ENCODE data around the gene L3MBTL4. TPM values are rescaled to one million over a fixed set of nuclear protein-coding genes. Genes with fewer than 3 reads are reported as not detected.

L3MBTL4 gene
- total RNA-seq, 1 experiment from 2014 or later = 0.87 TPM

DNA sequence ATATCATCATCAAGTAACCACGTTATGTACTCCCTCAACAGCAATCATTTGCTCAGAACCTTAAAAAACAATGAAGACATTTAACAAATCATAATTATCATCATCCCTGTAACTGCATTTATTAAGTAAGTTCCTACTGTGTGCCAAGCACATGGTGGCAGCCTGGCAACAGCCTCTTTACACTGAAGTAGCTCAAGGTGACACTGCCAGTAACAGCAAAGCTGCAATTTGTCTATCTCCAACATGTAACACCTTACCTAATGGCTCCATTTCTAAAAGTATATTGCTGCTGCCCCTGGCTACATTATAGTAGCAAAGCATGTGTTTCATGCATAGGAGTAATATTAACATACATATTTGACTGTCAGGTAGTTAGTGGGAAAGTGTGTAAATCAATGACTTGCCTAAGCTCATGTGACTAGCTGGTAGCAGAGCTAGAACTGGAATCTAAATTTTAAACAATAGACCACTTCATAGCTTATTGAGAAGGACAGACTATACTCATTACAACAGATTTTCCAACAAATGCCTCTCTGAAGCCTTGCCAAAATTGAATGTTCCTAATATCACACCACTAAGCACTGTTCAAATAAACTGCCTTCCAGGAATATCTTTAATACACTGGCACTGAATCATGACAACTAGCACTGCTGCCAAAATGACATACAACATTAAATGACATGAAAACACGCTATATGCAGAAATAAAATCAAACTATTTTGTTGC, 86.7 kb downstream of the L3MBTL4 start:
- no TSS peak for BruUV-seq (replicated peaks)
- intact Hi-C loops (cut with micrococcal nuclease; ENCODE audit: unreplicated experiment) = no loop called here

DNA sequence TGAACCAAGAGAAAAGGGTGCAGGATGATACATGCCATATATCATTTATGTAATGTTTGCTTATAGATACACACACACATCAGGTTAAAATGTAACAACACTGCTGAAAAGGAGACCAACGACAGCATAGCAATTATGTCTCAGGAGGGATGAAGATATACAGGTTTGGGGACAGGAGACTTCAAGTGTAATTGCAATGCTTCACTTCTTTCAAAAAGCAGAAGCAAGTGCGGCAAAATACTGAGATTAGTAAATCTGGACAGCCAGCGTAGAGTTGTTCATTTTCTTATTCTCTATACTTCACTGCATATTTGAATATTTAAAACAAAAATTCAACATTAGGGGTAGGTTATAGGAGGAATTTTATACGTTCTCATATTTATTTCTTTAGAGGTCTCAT, 87.2 kb downstream of the L3MBTL4 start:
- no peaks in the 10 kb centered on the region for H3K27me3 ChIP-seq (ENCODE audit: control insufficient read depth, insufficient read depth, low read length)
- ChIA-PET POLR2A (no interaction called here), CTCF (no interaction called here)
- H3K4me1 ChIP-seq (ENCODE audit: control insufficient read depth, insufficient read depth, low read length) = no peaks in the 10 kb centered on the region
- no peaks in the 10 kb centered on the region for H3K36me3 ChIP-seq (ENCODE audit: control insufficient read depth, insufficient read depth, low read length)
- ATAC-seq (no peak), DNase-seq (ENCODE audit: low read depth, low spot score) (no peak)
- intact Hi-C loops (cut with micrococcal nuclease; ENCODE audit: unreplicated experiment) (no loop called here), in situ Hi-C loops (cut with HindIII; ENCODE audit: low pct_unique_long_range_greater_than_20kb, low sequenced_read_pairs) (no loop called here)
- H3K4me3 ChIP-seq (ENCODE audit: low read depth in 2 of 2, low read length in 2 of 2) = no peak overlapping the region
- no peaks in the 10 kb centered on the region for H3K9me3 ChIP-seq (ENCODE audit: control insufficient read depth, insufficient read depth, low read depth, low read length)
- TF ChIP-seq, protein P1, sequence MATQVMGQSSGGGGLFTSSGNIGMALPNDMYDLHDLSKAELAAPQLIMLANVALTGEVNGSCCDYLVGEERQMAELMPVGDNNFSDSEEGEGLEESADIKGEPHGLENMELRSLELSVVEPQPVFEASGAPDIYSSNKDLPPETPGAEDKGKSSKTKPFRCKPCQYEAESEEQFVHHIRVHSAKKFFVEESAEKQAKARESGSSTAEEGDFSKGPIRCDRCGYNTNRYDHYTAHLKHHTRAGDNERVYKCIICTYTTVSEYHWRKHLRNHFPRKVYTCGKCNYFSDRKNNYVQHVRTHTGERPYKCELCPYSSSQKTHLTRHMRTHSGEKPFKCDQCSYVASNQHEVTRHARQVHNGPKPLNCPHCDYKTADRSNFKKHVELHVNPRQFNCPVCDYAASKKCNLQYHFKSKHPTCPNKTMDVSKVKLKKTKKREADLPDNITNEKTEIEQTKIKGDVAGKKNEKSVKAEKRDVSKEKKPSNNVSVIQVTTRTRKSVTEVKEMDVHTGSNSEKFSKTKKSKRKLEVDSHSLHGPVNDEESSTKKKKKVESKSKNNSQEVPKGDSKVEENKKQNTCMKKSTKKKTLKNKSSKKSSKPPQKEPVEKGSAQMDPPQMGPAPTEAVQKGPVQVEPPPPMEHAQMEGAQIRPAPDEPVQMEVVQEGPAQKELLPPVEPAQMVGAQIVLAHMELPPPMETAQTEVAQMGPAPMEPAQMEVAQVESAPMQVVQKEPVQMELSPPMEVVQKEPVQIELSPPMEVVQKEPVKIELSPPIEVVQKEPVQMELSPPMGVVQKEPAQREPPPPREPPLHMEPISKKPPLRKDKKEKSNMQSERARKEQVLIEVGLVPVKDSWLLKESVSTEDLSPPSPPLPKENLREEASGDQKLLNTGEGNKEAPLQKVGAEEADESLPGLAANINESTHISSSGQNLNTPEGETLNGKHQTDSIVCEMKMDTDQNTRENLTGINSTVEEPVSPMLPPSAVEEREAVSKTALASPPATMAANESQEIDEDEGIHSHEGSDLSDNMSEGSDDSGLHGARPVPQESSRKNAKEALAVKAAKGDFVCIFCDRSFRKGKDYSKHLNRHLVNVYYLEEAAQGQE (IDR thresholded peaks at IDR 0.05; ENCODE audit: insufficient read depth in 1 of 2, low read depth in 2 of 2, low read length in 1 of 2) = no peak
- no peak for TF ChIP-seq POLR2AphosphoS5 (IDR thresholded peaks at IDR 0.05; ENCODE audit: low read depth, low read length)
- TF ChIP-seq, protein P2, sequence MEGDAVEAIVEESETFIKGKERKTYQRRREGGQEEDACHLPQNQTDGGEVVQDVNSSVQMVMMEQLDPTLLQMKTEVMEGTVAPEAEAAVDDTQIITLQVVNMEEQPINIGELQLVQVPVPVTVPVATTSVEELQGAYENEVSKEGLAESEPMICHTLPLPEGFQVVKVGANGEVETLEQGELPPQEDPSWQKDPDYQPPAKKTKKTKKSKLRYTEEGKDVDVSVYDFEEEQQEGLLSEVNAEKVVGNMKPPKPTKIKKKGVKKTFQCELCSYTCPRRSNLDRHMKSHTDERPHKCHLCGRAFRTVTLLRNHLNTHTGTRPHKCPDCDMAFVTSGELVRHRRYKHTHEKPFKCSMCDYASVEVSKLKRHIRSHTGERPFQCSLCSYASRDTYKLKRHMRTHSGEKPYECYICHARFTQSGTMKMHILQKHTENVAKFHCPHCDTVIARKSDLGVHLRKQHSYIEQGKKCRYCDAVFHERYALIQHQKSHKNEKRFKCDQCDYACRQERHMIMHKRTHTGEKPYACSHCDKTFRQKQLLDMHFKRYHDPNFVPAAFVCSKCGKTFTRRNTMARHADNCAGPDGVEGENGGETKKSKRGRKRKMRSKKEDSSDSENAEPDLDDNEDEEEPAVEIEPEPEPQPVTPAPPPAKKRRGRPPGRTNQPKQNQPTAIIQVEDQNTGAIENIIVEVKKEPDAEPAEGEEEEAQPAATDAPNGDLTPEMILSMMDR (IDR thresholded peaks at IDR 0.05) = no peak
- H3K27ac ChIP-seq (ENCODE audit: low read length) = no peak overlapping the region
- no TSS peak for BruUV-seq (replicated peaks)

More for the DNA sequence above, 86.7 kb downstream of the L3MBTL4 start:
- no peaks in the 10 kb centered on the region for H3K27me3 ChIP-seq (ENCODE audit: control insufficient read depth, insufficient read depth, low read length)
- no peak overlapping the region for H3K4me3 ChIP-seq (ENCODE audit: low read depth in 2 of 2, low read length in 2 of 2)
- CTCF ChIA-PET = no interaction called here
- in situ Hi-C loops (cut with HindIII; ENCODE audit: low pct_unique_long_range_greater_than_20kb, low sequenced_read_pairs) = no loop called here
- no peaks in the 10 kb centered on the region for H3K9me3 ChIP-seq (ENCODE audit: control insufficient read depth, insufficient read depth, low read depth, low read length)
- no peaks in the 10 kb centered on the region for H3K4me1 ChIP-seq (ENCODE audit: control insufficient read depth, insufficient read depth, low read length)
- ATAC-seq = no peak
- no peak overlapping the region for H3K27ac ChIP-seq (ENCODE audit: low read length)
- DNase-seq (ENCODE audit: low read depth, low spot score) = no peak
- POLR2A ChIA-PET = interaction anchor here (0.7 kb wide), 1 partner anchor 697 kb away, joined by 5 read pairs; no protein-coding TSS in a partner anchor
- no peaks in the 10 kb centered on the region for H3K36me3 ChIP-seq (ENCODE audit: control insufficient read depth, insufficient read depth, low read length)
- TF ChIP-seq POLR2AphosphoS5 (IDR thresholded peaks at IDR 0.05; ENCODE audit: low read depth, low read length) (no peak), SIN3A (IDR thresholded peaks at IDR 0.05; ENCODE audit: borderline replicate concordance, insufficient read depth, low read depth, low read length) (no peak), TCF7L2 (IDR thresholded peaks at IDR 0.05; ENCODE audit: low read depth, low read length) (no peak)
- TF ChIP-seq, protein P2 (IDR thresholded peaks at IDR 0.05) = no peak
- TF ChIP-seq, protein P1 (IDR thresholded peaks at IDR 0.05; ENCODE audit: insufficient read depth in 1 of 2, low read depth in 2 of 2, low read length in 1 of 2) = no peak

Data from Panc1 (cell line).